Subcutaneous adipose tissue (tissue), 4 donors: Measurements from ENCODE around the gene CNTD1. TPM values are rescaled to one million over a fixed set of nuclear protein-coding genes. Genes with fewer than 3 reads are reported as not detected.

ENCODE experiments used
- total RNA-seq, 4 donors: library from RNA; depleted of rRNA; stranded (reverse); fragments of >200 nt; gene quantifications; one replicate each; pipeline ENCODE4 v1.1.0, GENCODE V29; 2016
- TF ChIP-seq, protein P1 (sequence below): fragments of 450-650 bp; IDR thresholded peaks from one replicate; pipeline ENCODE4 v1.5.1; 2016; ENCODE audit warnings: low read depth, mild to moderate bottlenecking, control low read depth, antibody characterized with exemption, moderate library complexity

Gene CNTD1
- total RNA-seq = under 1 TPM in 2 of 4 donors, not detected in 2; 0.44 to 0.68 TPM

GRCh38 chr17:42798383-42799380, at the start of gene CNTD1, which contains the start of gene COA3:
TSS of gene CNTD1 (plus strand) at chr17:42798861. CDS start at chr17:42799068, 207 bp downstream.
TSS of gene COA3 (minus strand) at chr17:42798704. CDS start at chr17:42798681, 23 bp downstream.
- TF ChIP-seq, protein P1, sequence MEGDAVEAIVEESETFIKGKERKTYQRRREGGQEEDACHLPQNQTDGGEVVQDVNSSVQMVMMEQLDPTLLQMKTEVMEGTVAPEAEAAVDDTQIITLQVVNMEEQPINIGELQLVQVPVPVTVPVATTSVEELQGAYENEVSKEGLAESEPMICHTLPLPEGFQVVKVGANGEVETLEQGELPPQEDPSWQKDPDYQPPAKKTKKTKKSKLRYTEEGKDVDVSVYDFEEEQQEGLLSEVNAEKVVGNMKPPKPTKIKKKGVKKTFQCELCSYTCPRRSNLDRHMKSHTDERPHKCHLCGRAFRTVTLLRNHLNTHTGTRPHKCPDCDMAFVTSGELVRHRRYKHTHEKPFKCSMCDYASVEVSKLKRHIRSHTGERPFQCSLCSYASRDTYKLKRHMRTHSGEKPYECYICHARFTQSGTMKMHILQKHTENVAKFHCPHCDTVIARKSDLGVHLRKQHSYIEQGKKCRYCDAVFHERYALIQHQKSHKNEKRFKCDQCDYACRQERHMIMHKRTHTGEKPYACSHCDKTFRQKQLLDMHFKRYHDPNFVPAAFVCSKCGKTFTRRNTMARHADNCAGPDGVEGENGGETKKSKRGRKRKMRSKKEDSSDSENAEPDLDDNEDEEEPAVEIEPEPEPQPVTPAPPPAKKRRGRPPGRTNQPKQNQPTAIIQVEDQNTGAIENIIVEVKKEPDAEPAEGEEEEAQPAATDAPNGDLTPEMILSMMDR = no peak

- TF ChIP-seq, protein P1 = no peak
Observed at GRCh38 chr17:42748908-42749798, 49.5 kb upstream of the CNTD1 start.

GRCh38 chr17:42750739-42751344, 47.8 kb upstream of the CNTD1 start:
- TF ChIP-seq, protein P1 = no peak

GRCh38 chr17:42751628-42752027, 47.0 kb upstream of the CNTD1 start:
- TF ChIP-seq, protein P1 = no peak

GRCh38 chr17:42754782-42755181, 43.9 kb upstream of the CNTD1 start:
- TF ChIP-seq, protein P1 = no peak

GRCh38 chr17:42759982-42760651, 38.5 kb upstream of the CNTD1 start:
- TF ChIP-seq, protein P1 = no peak
